ENCODE data around the gene ITGA5.

DNA sequence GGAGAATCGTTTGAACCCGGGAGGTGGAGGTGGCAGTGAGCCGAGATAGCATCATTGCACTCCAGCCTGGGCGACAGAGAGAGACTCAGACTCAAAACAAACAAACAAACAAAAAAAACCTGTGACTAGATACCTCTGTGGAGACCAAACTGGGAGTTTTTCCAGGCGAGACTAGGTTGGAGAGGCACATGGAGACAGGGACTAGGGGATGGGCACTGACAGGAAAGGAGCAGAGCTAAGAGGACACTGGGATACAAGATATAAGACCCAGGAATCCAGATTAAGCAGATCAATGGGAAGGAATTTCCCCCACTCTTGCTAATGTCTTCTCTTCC is 4.7 kb upstream of the ITGA5 start:
- TF ChIP-seq POLR2AphosphoS5 (IDR thresholded peaks at IDR 0.05; ENCODE audit: low read depth, low read length), result no peak
- TF ChIP-seq TAF1 (IDR thresholded peaks at IDR 0.05; ENCODE audit: borderline replicate concordance, insufficient read depth, low read length), result no peak
- TF ChIP-seq REST (IDR thresholded peaks at IDR 0.05; ENCODE audit: insufficient read depth in 1 of 2, low read depth in 2 of 2, low read length in 2 of 2), result no peak

All from PFSK-1 (cell line).